ENCODE measurements around the gene SLC17A9. TPM values are rescaled to one million over a fixed set of nuclear protein-coding genes. Genes with fewer than 3 reads are reported as not detected.

The SLC17A9 gene
- total and polyA plus RNA-seq, 10 of the 15 experiments (the other 5 are each of a cell fraction or from before 2014, with no cell fraction given): 0.72 to 74.1 (median 29.4) TPM

GRCh38 chr20:62952373-62952967 lies at the start of gene SLC17A9 (continued):
- TF ChIP-seq SKIL (IDR thresholded peaks at IDR 0.05; ENCODE audit: low read depth, poor library complexity, severe bottlenecking) (no peak), CUX1 (IDR thresholded peaks at IDR 0.05; ENCODE audit: insufficient replicate concordance, low read depth, low read length) (no peak), BHLHE40 (IDR thresholded peaks at IDR 0.05; ENCODE audit: borderline replicate concordance in 1 of 2, low read depth in 2 of 2, low read length in 1 of 2) (peak in 1 of 2 experiments; percentile 60; a peak in 1 of 4 replicates), SREBF2 (IDR thresholded peaks at IDR 0.05; ENCODE audit: low read length) (no peak), MTA3 (IDR thresholded peaks at IDR 0.05; ENCODE audit: borderline replicate concordance, low read length) (no peak), JUNB (IDR thresholded peaks at IDR 0.05) (no peak), FOXM1 (IDR thresholded peaks at IDR 0.05; ENCODE audit: low read depth, low read length) (no peak), GATAD2B (conservative IDR thresholded peaks at IDR 0.05; ENCODE audit: low read depth) (peak; percentile 60), ZZZ3 (IDR thresholded peaks at IDR 0.05; ENCODE audit: control insufficient read depth, insufficient read length, low read depth) (no peak), STAT3 (IDR thresholded peaks at IDR 0.05; ENCODE audit: low read depth, low read length) (no peak), POLR2AphosphoS2 (IDR thresholded peaks at IDR 0.05; ENCODE audit: low read depth, low read length) (peak; percentile 35; the same call in 1 of the 2 replicates), IKZF2 (IDR thresholded peaks at IDR 0.05) (no peak; a peak in 1 of 4 replicates), RB1 (IDR thresholded peaks at IDR 0.05; ENCODE audit: borderline replicate concordance) (no peak), MXI1 (IDR thresholded peaks at IDR 0.05; ENCODE audit: low read depth, low read length) (peak; percentile 91; the same call in 1 of the 2 replicates), JUND (IDR thresholded peaks at IDR 0.05; ENCODE audit: low read depth, low read length) (no peak), NBN (IDR thresholded peaks at IDR 0.05) (no peak; the same call in 1 of the 2 replicates), SUPT20H (IDR thresholded peaks at IDR 0.05; ENCODE audit: borderline replicate concordance, control insufficient read depth, low read depth, low read length) (no peak), SRF (IDR thresholded peaks at IDR 0.05; ENCODE audit: low read depth in 2 of 2, low read length in 2 of 2) (no peak), ASH2L (IDR thresholded peaks at IDR 0.05; ENCODE audit: borderline replicate concordance, low read depth) (no peak), TAF1 (IDR thresholded peaks at IDR 0.05; ENCODE audit: borderline replicate concordance, low read depth, low read length) (0 out of 2 replicates have a peak, but pooled peaks have one; percentile 20), SMAD5 (IDR thresholded peaks at IDR 0.05; ENCODE audit: low read depth) (no peak), KLF5 (IDR thresholded peaks at IDR 0.05; ENCODE audit: partially characterized antibody) (no peak), ATF3 (IDR thresholded peaks at IDR 0.05; ENCODE audit: borderline replicate concordance, extremely low read depth, low read depth, low read length) (no peak), CREB1 (IDR thresholded peaks at IDR 0.05; ENCODE audit: low read depth) (peak; percentile 75)
